ENCODE measurements around the gene PKMYT1.

PKMYT1 gene

GRCh38 chr16:2980227-2981176, at the start of gene PKMYT1:
Gene PKMYT1 (minus strand): TSS chr16:2980446. CDS start chr16:2979657, 789 bp downstream.
- peak; percentile 59 for DNase-seq

DNA sequence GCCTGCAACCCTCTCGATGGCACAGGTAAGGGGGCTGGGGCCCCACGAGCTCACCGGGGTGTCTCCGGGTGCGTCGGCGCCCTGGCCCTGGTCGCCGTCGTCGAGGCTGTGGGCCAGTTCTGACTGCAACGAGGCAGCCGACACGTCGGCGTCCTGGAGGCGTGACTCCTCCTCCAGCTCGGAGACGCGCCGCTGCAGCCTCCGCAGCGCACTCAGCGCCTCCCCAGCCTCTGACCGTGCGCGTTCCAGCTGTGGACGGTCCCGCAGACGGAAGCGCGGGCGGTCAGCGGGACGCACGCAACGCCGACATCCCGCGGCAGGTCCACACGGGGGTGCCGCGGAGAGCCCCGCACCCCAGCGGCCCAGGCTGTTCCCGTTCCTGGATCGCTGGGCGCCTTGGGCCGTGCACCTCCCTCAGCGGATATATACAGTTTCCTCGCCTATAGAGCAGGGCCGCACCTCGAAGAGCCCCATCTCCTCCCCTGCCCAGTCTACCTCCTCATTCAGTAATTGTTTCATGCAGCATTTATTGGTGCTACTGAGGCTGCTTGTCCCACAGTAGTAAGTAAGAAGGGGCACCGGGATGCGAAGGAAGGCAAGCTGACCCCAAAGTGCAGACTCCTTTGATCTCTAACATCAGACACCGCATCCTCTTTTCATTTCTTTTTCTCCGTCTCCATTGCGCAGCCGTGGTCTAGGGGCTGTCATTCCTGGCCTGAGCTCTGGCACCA, 49.4 kb upstream of the PKMYT1 start:
- no peak for DNase-seq

- DNase-seq = no peak
These were observed 48.6 kb upstream of the PKMYT1 start for GRCh38 chr16:3028716-3029319.

DNA sequence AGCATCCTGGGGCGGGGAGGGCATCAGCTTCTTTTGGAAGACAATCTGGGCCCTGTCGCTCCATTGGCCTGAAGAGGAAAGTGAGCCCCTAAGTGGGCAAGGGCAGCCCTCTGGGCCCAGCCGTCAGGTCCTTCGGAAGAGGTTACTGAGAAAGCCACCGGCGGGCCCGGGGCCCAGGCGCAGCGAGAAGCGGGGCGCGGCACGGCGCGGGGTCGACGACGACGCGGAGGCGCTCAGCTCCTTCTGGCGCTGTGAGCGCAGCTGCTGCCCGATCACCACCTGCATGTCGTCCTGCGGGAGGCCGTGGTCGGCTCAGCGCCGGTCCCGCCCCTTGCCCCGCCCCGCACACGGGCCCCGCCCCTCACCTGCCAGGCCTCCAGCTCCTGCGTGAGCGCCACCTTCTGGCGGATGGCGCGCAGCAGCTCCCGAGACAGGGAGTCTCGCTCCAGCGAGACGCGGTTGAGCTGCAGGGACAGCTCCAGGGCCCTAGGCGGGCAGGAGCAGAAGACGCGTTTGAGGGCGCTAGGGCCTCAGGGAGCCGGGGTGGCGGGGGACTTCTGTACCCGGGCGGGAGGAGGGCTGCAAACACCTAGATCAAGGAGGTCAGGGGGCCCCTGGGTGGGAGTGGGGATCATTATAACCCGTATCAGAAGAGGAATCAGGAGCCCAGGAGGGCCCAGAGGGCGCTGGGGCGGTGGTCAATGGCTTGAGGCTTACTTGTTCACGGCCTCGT, 47.9 kb upstream of the PKMYT1 start:
- peak; percentile 71 for DNase-seq

- DNase-seq = no peak
These were observed 47.2 kb upstream of the PKMYT1 start for GRCh38 chr16:3027489-3027795.

DNA sequence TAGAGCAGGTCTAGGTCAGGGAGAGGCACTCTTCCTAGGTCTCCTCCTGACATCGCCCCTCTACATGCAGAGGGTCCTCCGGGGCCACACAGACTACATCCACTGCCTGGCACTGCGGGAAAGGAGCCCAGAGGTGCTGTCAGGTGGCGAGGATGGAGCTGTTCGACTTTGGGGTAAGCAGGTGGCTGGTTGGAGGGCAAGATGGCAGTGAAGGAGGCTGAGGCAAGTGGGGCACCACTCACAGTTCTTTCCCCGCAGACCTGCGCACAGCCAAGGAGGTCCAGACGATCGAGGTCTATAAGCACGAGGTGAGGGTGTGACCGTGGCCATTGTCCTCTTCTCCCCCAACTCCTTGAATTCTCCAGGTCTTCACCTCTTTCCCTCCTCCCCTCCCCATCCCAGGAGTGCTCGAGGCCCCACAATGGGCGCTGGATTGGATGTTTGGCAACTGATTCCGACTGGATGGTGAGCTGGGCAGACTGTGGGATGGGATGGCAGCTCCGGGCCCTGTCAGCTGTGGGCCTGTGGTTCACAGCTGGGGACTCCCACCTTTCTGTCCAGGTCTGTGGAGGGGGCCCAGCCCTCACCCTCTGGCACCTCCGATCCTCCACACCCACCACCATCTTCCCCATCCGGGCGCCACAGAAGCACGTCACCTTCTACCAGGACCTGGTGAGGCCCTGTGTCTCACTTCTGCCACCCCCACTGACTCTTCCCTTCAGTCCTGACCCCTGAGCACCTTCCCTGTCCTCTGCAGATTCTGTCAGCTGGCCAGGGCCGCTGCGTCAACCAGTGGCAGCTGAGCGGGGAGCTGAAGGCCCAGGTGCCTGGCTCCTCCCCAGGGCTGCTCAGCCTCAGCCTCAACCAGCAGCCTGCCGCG, 46.6 kb upstream of the PKMYT1 start:
- no peak for DNase-seq

GRCh38 chr16:3026003-3026378, 45.7 kb upstream of the PKMYT1 start:
- DNase-seq = no peak

DNA sequence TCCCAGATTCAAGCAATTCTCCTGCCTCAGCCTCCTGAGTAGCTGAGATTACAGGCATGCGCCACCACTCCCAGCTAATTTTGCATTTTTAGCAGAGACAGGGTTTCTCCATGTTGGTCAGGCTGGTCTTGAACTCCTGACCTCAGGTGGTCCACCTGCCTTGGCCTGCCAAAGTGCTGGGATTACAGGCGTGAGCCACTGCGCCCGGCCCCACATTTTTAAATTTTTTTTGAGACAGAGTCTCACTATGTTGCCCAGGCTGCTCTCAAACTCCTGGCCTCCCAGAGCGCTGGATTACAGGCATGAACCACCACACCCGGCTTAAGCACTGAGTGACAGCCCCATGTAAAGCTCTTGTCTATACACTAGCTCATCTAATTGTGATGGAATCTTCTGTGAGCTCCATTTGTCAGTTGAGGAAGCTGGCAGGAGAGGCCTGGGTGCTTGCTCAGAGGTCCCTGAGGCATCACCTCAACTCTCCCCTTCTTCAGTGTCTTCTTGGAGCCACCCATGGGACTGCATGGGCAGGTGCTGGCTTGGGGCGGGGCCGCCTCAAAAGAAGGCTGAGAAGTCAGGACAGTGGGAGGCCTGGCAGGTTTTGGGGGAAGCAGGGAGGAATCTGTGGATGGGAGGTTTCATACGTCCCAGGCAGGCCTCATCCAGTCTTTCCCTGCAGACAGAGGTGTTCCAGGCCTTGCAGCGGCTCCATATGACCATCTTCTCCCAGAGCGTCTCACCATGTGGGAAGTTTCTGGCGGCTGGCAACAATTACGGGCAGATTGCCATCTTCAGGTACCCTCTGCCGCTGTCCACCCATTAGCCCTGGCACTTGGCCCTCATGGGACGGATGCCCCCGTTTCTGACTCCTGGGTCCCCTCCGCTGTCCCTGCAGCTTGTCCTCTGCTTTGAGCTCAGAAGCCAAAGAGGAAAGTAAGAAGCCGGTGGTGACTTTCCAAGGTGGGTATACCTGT, 45.1 kb upstream of the PKMYT1 start:
- no peak for DNase-seq

GRCh38 chr16:3023669-3024478, 43.6 kb upstream of the PKMYT1 start, which contains the start of the genes HCFC1R1 and THOC6:
Gene HCFC1R1 (minus strand): TSS chr16:3023942. CDS start chr16:3023941, 1 bp downstream.
Gene THOC6 (plus strand): TSS chr16:3024035. CDS start chr16:3024327, 292 bp downstream.
- DNase-seq = peak; percentile 83

DNA sequence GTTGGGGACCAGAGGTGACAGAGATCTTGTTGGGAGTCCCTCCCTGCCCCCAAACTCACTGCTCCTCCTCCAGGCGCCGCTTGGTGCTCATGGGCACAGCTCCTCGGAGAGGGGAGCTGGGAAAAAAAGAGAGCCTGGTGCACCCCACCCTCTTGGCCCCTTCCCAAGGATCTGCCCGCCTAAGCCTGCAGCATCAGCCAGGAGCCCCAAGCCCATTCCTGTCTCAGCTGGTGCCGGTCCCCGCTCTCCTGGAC, 43.1 kb upstream of the PKMYT1 start:
- DNase-seq = no peak

DNA sequence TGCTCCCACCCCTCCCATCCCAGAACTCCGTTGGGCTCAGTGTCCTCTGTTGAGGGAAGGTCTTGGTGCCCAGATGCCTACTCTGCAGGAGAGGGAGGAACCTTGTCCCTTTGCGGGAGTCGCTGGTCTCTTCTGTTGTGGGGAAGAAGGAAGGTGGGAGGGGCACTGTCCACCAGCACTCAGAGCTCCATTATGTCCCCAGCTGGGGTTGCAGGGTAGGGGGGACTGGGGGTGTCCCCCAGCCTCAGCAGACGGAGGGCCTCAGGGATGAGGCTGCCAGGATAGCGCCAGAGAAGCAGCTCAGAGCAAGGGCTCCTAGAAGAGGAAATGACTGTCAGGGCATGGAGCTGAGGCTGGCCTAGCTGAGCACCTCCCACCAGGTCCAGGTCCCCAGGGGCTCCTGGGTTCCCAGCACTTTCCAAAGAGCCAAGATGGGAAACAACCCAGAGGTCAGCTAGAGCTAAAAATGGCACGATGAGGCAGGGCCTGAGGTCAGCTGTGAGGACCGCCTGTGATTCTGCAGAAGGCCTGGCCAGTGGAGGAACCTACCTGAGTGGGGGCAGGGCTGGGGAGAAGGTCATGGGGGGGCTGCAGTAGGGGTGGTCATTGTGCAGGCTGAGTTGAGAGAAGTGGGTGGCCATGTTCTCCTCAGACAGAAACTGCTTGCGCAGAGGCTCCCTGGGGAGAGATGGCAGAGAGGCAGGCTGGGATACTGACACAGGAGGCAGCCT, 42.6 kb upstream of the PKMYT1 start:
- no peak for DNase-seq

- no peak for DNase-seq
These were observed 42.0 kb upstream of the PKMYT1 start for GRCh38 chr16:3022208-3022683.

DNA sequence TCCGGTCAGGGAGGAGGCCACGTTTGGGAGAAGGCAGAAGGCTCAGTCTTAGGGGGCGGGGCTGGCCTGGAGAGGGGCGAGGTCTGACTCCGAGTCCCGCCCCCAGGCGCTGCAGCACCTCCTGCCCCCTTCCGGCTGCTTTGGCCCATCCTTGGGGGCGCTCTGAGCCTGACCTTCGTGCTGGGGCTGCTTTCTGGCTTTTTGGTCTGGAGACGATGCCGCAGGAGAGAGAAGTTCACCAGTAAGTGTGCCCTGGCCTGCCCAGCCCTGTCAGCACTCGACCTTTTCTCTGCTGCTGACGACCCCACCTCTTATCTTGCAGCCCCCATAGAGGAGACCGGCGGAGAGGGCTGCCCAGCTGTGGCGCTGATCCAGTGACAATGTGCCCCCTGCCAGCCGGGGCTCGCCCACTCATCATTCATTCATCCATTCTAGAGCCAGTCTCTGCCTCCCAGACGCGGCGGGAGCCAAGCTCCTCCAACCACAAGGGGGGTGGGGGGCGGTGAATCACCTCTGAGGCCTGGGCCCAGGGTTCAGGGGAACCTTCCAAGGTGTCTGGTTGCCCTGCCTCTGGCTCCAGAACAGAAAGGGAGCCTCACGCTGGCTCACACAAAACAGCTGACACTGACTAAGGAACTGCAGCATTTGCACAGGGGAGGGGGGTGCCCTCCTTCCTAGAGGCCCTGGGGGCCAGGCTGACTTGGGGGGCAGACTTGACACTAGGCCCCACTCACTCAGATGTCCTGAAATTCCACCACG, 41.4 kb upstream of the PKMYT1 start:
- no peak for DNase-seq

GRCh38 chr16:3020604-3021448, 40.6 kb upstream of the PKMYT1 start:
- DNase-seq = no peak

DNA sequence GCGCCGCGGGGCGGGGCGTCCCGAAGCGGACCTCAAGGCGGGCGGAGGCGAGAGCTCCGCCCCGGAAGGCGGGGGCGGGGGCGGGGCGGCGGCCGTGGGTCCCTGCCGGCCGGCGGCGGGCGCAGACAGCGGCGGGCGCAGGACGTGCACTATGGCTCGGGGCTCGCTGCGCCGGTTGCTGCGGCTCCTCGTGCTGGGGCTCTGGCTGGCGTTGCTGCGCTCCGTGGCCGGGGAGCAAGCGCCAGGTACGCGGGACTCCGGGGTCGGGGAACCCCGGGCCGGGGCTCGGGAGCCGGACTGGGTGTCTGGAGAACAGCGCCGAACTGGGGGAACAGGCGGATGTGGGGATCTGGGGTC, 40.0 kb upstream of the PKMYT1 start, which contains the start of gene TNFRSF12A:
Gene TNFRSF12A (plus strand): TSS at position 122 of the 357 bp plus-strand sequence. CDS start 30 bp downstream, at position 152.
- DNase-seq = no peak

- no peak for DNase-seq
These were observed 39.5 kb upstream of the PKMYT1 start for GRCh38 chr16:3019594-3020246.
